HG02970 (cell line): Measurements from ENCODE around the gene TMEM252.

Experiments
- ATAC-seq: cut with Tn5 transposase; IDR thresholded peaks from one replicate; pipeline ENCODE4 v1.9.1; 2021; ENCODE audit warnings: mild to moderate bottlenecking, moderate library complexity, moderate number of reproducible peaks; ENCODE audit not compliant: unreplicated experiment, low FRiP score

Gene TMEM252

GRCh38 chr9:68540712-68541535 lies at the start of gene TMEM252:
Gene TMEM252, minus strand, starts transcription at chr9:68540883. Its CDS starts 69 bp downstream, at chr9:68540814.
- ATAC-seq: no peak

GRCh38 chr9:68585034-68585761 lies 44.5 kb upstream of the TMEM252 start:
- no peak for ATAC-seq

DNA sequence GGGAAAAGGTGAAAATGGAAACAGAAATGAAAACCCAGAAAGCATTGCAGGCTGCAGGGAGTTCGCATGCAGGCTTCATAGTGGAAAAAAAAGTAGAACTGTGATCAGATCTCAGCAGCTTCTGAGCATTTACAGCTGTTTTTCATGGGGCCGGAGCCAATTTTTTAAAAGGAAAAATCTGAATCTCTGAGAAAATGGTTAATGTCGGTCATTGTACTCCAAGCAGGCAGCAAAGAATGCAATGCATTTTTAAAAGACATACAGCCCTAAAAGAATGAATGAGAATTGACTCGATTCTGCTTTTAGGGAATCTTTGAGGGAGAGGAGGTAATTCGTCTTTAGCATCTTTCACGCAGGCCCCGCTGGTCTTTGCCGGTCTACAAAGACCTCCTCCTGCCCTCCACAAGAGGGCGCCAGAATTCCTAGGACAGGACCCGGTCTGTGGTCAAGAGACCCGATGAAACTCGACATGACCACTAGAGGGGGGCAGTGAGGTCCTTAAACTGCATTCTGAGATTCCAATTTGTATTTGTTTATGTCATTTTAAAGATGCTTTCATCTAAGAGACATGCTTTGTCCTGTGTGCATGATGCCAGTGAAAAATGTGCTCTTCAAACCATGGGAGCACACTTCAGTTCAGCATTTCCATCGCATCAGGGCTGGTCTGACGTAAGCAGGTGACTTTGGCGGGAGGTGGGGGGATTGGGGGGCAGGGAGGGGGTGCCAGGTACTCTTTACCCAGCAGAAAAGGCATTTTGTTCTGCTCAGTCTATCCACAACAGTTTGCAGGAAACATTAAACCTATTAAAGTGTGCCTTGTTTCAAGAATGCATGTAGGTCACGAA lies 43.7 kb upstream of the TMEM252 start:
- ATAC-seq: peak; percentile 81

DNA sequence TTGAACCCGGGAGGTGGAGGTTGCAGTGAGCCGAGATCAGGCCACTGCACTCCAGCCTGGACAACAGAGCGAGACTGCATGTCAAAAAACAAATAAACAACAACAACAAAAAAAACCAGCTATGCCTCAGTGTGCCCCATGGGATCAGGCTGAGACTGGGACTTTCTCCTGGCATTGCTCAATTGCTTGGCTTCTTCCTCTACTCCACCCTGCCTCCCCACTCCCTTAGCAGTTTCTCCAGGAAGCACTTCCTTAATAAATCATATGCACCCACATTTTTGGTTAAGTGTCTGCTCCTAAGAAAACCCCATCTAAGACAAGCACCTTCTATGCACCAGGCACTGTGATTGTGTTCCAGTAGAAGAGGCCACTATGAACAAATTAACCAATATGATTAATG lies 41.0 kb upstream of the TMEM252 start:
- ATAC-seq: no peak

DNA sequence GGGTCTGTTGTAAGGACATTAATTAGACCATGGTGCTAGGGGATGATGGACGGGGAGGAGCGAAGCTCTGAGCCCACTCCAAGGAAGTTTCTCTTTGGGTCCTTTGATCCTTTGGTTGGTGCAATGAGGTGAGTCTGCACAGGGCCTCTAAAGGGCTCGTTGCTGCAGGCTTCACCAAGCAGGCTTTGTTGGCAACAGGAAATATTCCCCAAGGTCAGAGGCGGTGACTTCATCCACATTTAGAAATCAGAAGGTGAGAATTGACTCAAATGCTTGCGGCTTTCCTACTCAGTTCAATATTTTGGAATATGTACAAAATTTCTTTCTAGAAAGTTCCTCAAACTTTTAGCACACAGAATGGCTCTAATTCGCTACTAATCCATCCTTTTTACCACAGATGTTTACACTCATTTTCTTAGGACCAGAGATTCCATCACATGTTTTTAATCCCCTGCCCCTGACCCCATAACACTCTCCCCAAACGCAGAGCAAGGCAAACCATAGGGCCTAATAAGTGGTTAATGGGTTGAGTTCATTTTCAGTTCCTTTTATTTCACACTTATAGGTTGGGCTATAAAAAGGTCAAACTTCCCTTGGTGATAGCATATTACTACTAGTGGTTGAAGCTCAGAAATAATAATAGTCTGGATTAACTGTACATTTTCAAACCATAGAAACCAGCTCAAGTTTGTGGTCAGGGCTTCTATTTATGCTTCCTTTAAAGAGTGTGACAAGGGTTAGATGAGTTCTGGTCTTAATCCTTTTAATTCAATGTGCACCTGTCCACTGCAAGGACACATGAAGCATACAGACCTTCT lies 37.3 kb upstream of the TMEM252 start:
- ATAC-seq: peak; percentile 73

GRCh38 chr9:68575817-68576216 lies 35.1 kb upstream of the TMEM252 start:
- no peak for ATAC-seq

- no peak for ATAC-seq
Measured at GRCh38 chr9:68574150-68574549, 33.5 kb upstream of the TMEM252 start.

GRCh38 chr9:68567565-68567964 lies 26.9 kb upstream of the TMEM252 start:
- ATAC-seq: no peak

GRCh38 chr9:68562461-68562860 lies 21.8 kb upstream of the TMEM252 start:
- ATAC-seq: no peak

- no peak for ATAC-seq
Measured at GRCh38 chr9:68560071-68560844, 19.6 kb upstream of the TMEM252 start.

- no peak for ATAC-seq
Measured at GRCh38 chr9:68558545-68558944, 17.9 kb upstream of the TMEM252 start.

DNA sequence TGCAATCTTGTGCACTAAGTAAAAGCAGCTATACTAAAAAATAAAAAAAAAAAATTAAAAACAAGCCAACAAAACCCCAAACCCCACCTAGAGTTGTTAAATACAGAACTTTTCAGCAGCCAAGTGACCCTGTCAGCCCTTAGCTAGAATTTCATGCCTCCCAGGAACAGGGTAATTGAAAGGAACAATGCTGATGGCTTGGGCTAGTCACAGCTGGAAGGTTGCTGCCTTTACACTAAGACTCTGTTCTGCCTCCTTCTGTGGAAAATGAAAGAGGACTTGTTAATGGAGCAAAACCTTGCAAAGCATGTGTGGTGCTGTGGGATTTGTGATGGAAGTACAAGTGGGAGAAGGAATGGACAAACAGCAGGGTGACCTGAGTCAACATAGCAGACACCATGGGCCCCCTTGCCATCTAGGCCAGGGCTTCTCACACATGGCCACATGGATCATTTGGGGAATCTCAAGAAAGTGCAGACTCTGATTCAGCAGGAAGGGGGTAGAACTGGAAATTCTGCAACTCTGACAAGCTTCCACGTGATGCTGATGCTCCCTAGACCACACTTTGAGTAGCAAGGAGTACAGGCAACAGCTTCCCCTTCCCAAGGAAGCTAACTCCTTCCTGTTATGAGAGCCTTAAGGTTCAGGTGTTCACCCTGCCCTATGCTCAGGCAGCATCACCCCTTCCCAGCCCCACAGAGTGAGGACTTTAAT lies 14.9 kb upstream of the TMEM252 start:
- no peak for ATAC-seq

GRCh38 chr9:68552700-68553476 lies 12.2 kb upstream of the TMEM252 start:
- ATAC-seq: no peak

GRCh38 chr9:68551191-68551590 lies 10.5 kb upstream of the TMEM252 start:
- ATAC-seq: no peak

GRCh38 chr9:68548241-68548640 lies 7.6 kb upstream of the TMEM252 start:
- no peak for ATAC-seq

GRCh38 chr9:68547417-68547816 lies 6.7 kb upstream of the TMEM252 start:
- no peak for ATAC-seq

DNA sequence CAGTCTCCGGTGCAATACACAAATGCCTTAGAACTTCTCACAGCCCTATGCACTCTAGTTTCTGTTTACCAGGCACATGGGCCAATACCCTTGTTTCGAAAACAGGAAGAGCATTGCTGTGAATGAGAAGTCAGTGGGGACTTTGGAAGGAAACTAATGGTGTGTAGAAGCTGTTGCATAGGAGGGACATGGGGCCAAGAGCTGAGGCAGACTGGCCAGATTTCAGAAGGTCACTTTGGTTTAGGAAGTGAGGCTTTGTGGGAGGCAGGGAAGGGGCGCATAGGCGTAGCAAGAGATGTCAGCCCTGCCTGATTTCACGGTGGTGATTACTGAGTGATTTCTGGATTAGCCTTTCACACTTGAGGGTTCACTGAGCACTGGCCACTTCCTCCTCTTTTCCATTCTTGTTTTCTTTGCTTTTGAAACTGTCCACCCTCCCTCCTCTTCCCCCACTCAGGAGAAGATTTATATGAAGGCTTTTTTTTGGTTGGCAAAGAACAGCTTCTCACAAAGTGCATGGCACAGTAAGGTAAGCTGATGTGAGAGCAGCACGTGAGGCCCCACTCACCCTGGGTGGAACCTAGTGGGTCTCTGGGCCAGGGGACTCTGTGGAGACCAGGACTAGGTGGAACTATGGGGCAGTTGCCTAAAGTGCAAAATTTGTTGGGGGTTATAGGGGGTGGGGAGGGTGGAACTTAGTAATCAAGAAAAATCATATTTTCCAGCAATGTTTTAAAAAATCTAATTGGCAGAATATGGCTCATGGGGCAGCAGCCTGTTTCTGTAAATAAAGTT lies 6.1 kb upstream of the TMEM252 start:
- peak; percentile 83 for ATAC-seq
